HEK293T (cell line): ENCODE measurements around the gene DEDD2.

Experiments
- CTCF ChIA-PET: fragments of 350-600 bp; formaldehyde crosslinking; extraction: SDS; loops from one replicate; lab custom pipeline; 2021; ENCODE audit warnings: antibody characterized with exemption, inconsistent platforms; lab: Yijun Ruan, JAX
- POLR2A ChIA-PET: fragments of 350-600 bp; formaldehyde crosslinking; extraction: SDS; loops from one replicate; lab custom pipeline; 2020; ENCODE audit warnings: antibody characterized with exemption, inconsistent platforms; lab: Yijun Ruan, JAX
- DNase-seq: peaks from one replicate; pipeline ENCODE4 v3.0.0; 2012; ENCODE audit warnings: mixed read lengths; ENCODE audit errors: extremely low spot score
- ARNT ChIP-seq: fragments of 450-650 bp; IDR thresholded peaks from 2 replicates; pipeline ENCODE4 v1.6.1; 2017; ENCODE audit warnings: mild to moderate bottlenecking
- BHLHE40 ChIP-seq: fragments of 450-650 bp; IDR thresholded peaks from 2 replicates; pipeline ENCODE4 v1.6.1; 2016; ENCODE audit warnings: mild to moderate bottlenecking, moderate library complexity, borderline replicate concordance
- CTBP1 ChIP-seq: fragments of 450-650 bp; IDR thresholded peaks from 2 replicates; pipeline ENCODE4 v1.6.1; 2016; ENCODE audit warnings: borderline replicate concordance
- ELF4 ChIP-seq: fragments of 450-650 bp; IDR thresholded peaks from 2 replicates; pipeline ENCODE4 v1.6.1; 2017; ENCODE audit warnings: antibody characterized with exemption
- FOXA1 ChIP-seq: fragments of 450-650 bp; IDR thresholded peaks from 2 replicates; pipeline ENCODE4 v1.6.1; 2016; ENCODE audit warnings: mild to moderate bottlenecking
- FOXK2 ChIP-seq: fragments of 450-650 bp; IDR thresholded peaks from 2 replicates; pipeline ENCODE4 v1.6.1; 2016; ENCODE audit warnings: mild to moderate bottlenecking
- FOXM1 ChIP-seq: fragments of 450-650 bp; IDR thresholded peaks from 2 replicates; pipeline ENCODE4 v1.6.1; 2017; ENCODE audit warnings: mild to moderate bottlenecking, borderline replicate concordance
- HDGF ChIP-seq: fragments of 450-650 bp; IDR thresholded peaks from 2 replicates; pipeline ENCODE4 v1.6.1; 2017; ENCODE audit warnings: antibody characterized with exemption, borderline replicate concordance
- L3MBTL2 ChIP-seq: fragments of 450-650 bp; conservative IDR thresholded peaks from 2 replicates; pipeline ENCODE4 v1.6.1; 2016; ENCODE audit warnings: mild to moderate bottlenecking
- LEF1 ChIP-seq: fragments of 450-650 bp; IDR thresholded peaks from 2 replicates; pipeline ENCODE4 v1.6.1; 2017; ENCODE audit warnings: mild to moderate bottlenecking, borderline replicate concordance
- NFRKB ChIP-seq: fragments of 450-650 bp; IDR thresholded peaks from 2 replicates; pipeline ENCODE4 v1.6.1; 2016; ENCODE audit warnings: mild to moderate bottlenecking, moderate library complexity
- SP1 ChIP-seq: fragments of 450-650 bp; IDR thresholded peaks from 2 replicates; pipeline ENCODE4 v1.6.1; 2017
- SUZ12 ChIP-seq: fragments of 450-650 bp; IDR thresholded peaks from 2 replicates; pipeline ENCODE4 v1.6.1; 2016; ENCODE audit warnings: mild to moderate bottlenecking
- TARDBP ChIP-seq: fragments of 450-650 bp; IDR thresholded peaks from 2 replicates; pipeline ENCODE4 v1.6.1; 2016
- ZNF384 ChIP-seq: fragments of 450-650 bp; IDR thresholded peaks from 2 replicates; pipeline ENCODE4 v1.6.1; 2016
- TF ChIP-seq, protein P1 (sequence below): fragments of 450-650 bp; IDR thresholded peaks from 2 replicates; pipeline ENCODE4 v1.6.1; 2016

DEDD2 gene

GRCh38 chr19:42172261-42172660, 45.2 kb downstream of the DEDD2 start:
- DNase-seq = no peak
- ChIA-PET POLR2A (interaction anchor here (0.7 kb wide), 1 partner anchor 95 kb away, joined by 3 read pairs; no protein-coding TSS in a partner anchor), CTCF (no interaction called here)
- TF ChIP-seq BHLHE40 = no peak
- TF ChIP-seq L3MBTL2 = no peak
- TF ChIP-seq, protein P1, sequence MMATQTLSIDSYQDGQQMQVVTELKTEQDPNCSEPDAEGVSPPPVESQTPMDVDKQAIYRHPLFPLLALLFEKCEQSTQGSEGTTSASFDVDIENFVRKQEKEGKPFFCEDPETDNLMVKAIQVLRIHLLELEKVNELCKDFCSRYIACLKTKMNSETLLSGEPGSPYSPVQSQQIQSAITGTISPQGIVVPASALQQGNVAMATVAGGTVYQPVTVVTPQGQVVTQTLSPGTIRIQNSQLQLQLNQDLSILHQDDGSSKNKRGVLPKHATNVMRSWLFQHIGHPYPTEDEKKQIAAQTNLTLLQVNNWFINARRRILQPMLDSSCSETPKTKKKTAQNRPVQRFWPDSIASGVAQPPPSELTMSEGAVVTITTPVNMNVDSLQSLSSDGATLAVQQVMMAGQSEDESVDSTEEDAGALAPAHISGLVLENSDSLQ = no peak
- no peak for TF ChIP-seq CTBP1
- TF ChIP-seq LEF1 = no peak
- no peak for TF ChIP-seq FOXA1
- no peak for TF ChIP-seq SUZ12
- TF ChIP-seq FOXM1 = no peak
- TF ChIP-seq SP1 = no peak
- TF ChIP-seq FOXK2 = no peak
- TF ChIP-seq HDGF = no peak
- no peak for TF ChIP-seq NFRKB
- TF ChIP-seq ELF4 = no peak
- no peak for TF ChIP-seq TARDBP
- TF ChIP-seq ZNF384 = no peak
- no peak for TF ChIP-seq ARNT

- ChIA-PET CTCF (no interaction called here), POLR2A (no interaction called here)
- TF ChIP-seq ELF4 (no peak), CTBP1 (no peak), FOXA1 (no peak), NFRKB (no peak), FOXM1 (no peak), ZNF384 (no peak), LEF1 (no peak), ARNT (no peak), HDGF (no peak)
- TF ChIP-seq, protein P1 = no peak
- no peak for DNase-seq
These were observed 46.8 kb downstream of the DEDD2 start for GRCh38 chr19:42170715-42171114.

DNA sequence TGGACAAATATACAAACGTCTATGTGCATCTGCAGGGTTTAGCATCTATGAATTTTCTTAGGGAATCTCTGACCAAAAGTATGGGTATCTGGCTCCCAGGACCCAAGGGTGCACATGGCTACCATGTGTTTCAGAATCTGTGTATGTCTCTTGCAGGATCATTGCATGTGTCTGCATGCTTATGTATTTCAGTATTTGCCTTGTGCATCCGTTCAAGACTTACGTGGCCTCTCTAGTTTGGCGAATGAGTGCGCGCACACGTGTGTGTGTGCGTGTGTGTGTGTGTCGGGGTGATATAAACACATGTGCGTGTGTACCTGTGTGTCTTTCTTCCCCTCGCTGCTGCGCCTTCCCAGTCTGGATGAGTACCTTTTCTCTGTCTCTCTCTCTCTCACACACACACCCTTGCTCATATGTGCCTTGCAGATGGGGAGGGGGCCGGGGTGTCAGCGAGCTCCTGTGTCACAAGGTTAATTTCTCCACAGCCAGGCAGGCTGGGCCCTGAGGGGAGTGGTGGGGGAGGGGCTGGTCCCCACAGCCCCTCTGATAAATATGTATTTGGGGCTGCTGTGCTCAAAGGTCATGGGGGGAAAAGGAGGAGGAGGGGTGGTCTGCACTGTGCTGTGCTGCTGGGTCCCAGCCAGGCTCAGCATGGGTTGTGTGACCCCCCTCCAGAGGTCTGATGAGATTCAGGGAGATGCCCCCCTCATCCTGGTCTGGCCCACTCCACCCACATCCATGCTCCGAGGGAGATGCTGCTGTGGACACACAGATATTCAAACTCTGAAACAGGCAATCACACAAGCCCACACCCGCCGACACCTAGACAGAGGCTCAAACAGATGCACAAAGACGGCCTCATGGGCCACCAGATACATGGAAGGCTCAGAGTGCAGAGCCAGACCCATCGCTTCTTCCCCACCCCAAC, 47.7 kb downstream of the DEDD2 start:
- POLR2A ChIA-PET = no interaction called here
- CTCF ChIA-PET = no interaction called here
- DNase-seq = no peak
- no peak for TF ChIP-seq NFRKB
- TF ChIP-seq, protein P1 = no peak
- no peak for TF ChIP-seq FOXK2

GRCh38 chr19:42168206-42168605, 49.3 kb downstream of the DEDD2 start:
- POLR2A ChIA-PET = no interaction called here
- CTCF ChIA-PET = no interaction called here
- TF ChIP-seq LEF1 (no peak), BHLHE40 (no peak), FOXK2 (no peak), NFRKB (no peak), SP1 (no peak), ZNF384 (no peak), CTBP1 (no peak), FOXA1 (no peak), SUZ12 (no peak), HDGF (no peak), ELF4 (no peak), FOXM1 (no peak), ARNT (no peak), L3MBTL2 (no peak), TARDBP (no peak)
- TF ChIP-seq, protein P1 = no peak
- no peak for DNase-seq

DNA sequence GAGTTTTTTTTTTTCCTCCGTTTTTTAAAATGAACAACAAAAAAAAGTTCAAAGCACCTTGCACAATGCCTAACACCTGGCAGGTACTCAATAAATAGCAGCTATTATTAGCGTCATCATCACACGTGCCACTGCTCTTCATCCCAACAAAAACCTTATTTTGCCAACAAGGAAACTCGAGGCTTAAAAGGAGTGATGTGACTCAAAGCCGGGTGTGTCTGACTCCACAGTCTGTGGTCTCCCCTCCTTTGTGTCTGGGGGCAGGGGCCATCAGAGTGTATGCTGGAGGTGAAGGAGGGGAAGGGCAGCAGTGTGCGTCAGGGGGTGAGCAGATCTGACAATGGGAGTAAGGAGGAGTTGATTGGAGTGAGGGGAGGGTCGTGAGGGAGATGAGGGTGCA, 51.2 kb downstream of the DEDD2 start:
- ChIA-PET CTCF (no interaction called here), POLR2A (no interaction called here)
- DNase-seq = no peak
- no peak for TF ChIP-seq FOXK2

DNA sequence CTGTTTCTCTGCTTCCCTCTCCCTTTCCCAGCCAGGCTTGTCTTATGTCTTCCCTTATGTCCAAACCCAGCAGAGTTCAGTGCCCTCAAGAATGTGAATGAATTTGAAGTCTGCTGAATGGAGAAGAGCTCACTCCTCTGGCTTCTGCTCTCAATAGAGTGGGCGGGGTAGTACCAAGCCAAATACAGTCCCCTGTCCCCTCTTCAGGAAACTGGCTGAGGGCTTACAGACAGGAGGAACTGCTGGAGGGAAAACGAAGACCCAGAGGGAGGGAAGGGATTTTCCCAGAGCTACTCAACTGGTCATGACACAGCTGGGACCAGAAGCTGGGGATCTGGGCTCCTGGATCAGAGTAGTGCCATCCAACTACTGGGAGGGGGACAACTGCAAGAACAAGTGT, 52.3 kb downstream of the DEDD2 start:
- TF ChIP-seq ARNT (no peak), BHLHE40 (no peak), SP1 (no peak), SUZ12 (no peak), FOXK2 (no peak)
- TF ChIP-seq, protein P1 = no peak
- ChIA-PET POLR2A (no interaction called here), CTCF (no interaction called here)

More for the DNA sequence above, 52.3 kb downstream of the DEDD2 start:
- no peak for DNase-seq
